Measurements from ENCODE around the gene RAB24. TPM values are rescaled to one million over a fixed set of nuclear protein-coding genes. Genes with fewer than 3 reads are reported as not detected.

RAB24 gene
- total and polyA plus RNA-seq, 2 of the 4 experiments (the other 2 are of a cell fraction): 18.5 to 60.8 TPM

DNA sequence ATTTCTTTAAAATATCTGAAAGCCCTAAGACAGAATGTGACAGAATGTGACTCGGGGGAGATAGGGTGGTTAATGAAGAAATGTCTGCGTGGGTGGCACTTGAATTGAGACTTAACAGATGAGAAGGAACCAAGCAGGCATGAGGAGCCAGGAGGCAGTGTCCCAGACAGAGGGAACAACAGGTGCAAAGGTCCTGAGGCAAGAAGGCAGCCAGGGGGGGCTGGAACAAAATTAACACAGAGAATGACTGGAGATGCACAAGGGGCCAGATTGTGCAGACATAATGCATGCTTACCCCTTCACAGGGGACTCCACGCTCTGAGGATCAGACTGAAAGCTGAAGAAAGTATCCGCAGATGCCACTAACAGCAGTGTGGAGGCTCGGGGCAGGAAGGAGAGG lies 46.2 kb upstream of the RAB24 start:
- BruUV-seq (replicated peaks): no TSS peak
- DNase-seq (no peak), ATAC-seq (ENCODE audit: low read depth) (no peak)
- H2BK15ac ChIP-seq (ENCODE audit: low read depth, low read length): no peak overlapping the region
- no peak overlapping the region for H3K14ac ChIP-seq (replicated peaks; ENCODE audit: low read depth, low read length)
- H3K79me1 ChIP-seq (ENCODE audit: low read depth in 1 of 2, low read length in 2 of 2): peaks cover 40 to 46% of the 10 kb centered on the region in 2 experiments
- no peaks in the 10 kb centered on the region for H3K9me3 ChIP-seq (ENCODE audit: control insufficient read depth, insufficient read depth, low read length)
- H3K18ac ChIP-seq (ENCODE audit: low read depth, low read length): no peak overlapping the region
- TF ChIP-seq RCOR1 (IDR thresholded peaks at IDR 0.05; ENCODE audit: insufficient replicate concordance, low read length): no peak
- TF ChIP-seq, protein P1, sequence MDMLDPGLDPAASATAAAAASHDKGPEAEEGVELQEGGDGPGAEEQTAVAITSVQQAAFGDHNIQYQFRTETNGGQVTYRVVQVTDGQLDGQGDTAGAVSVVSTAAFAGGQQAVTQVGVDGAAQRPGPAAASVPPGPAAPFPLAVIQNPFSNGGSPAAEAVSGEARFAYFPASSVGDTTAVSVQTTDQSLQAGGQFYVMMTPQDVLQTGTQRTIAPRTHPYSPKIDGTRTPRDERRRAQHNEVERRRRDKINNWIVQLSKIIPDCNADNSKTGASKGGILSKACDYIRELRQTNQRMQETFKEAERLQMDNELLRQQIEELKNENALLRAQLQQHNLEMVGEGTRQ (IDR thresholded peaks at IDR 0.05; ENCODE audit: low read depth, low read length): no peak
- H4K20me1 ChIP-seq (ENCODE audit: insufficient read depth, low read length): peaks cover 12% of the 10 kb centered on the region
- H4K8ac ChIP-seq (ENCODE audit: low read depth in 2 of 2, low read length in 2 of 2): no peak overlapping the region
- no peak overlapping the region for H3K9ac ChIP-seq (ENCODE audit: low read depth, low read length)
- WGBS, 2 experiments (ENCODE audit: extremely low coverage in 2 of 2, insufficient read length in 1 of 2): 86% methylated on average over 2 of the region's 5 CpGs; no CpG with 5 or more reads in 1 of the 2 experiments
- H3K36me3 ChIP-seq (ENCODE audit: control insufficient read depth, insufficient read depth, low read length): peaks cover 7% of the 10 kb centered on the region; the same call in 1 of the 2 replicates
- no peak overlapping the region for H3K4ac ChIP-seq (ENCODE audit: low read depth, low read length)
- H2AK5ac ChIP-seq (ENCODE audit: low read depth, low read length): no peak overlapping the region
- ChIA-PET CTCF (no interaction called here), POLR2A (ENCODE audit: unreplicated experiment) (interaction anchor here (0.5 kb wide), 1 partner anchor 21 kb away, joined by 4 read pairs; no protein-coding TSS in a partner anchor)
- H4K91ac ChIP-seq (ENCODE audit: insufficient read depth, low read depth, low read length): no peak overlapping the region
- H3K4me2 ChIP-seq (ENCODE audit: low read depth, low read length): peak overlapping the region; percentile 98; the same call in 1 of the 2 replicates
- H3K4me1 ChIP-seq (ENCODE audit: control insufficient read depth, insufficient read depth, low read length): peaks cover 24% of the 10 kb centered on the region
- no peak overlapping the region for H3K23ac ChIP-seq (ENCODE audit: low read depth, low read length)
- H3K27me3 ChIP-seq (ENCODE audit: control insufficient read depth, insufficient read depth, low read length): peaks cover under 1% of the 10 kb centered on the region; the same call in 1 of the 2 replicates
- H3K27ac ChIP-seq (ENCODE audit: insufficient read depth, low read length): no peak overlapping the region
- peaks cover 10% of the 10 kb centered on the region; the same call in 1 of the 2 replicates for H3K9me1 ChIP-seq (ENCODE audit: insufficient read depth, low read length)
- intact Hi-C loops (cut with micrococcal nuclease) (no loop called here), in situ Hi-C loops (cut with MboI; ENCODE audit: low sequenced_read_pairs) (no loop called here), dilution Hi-C loops (cut with HindIII; ENCODE audit: low sequenced_read_pairs, unreplicated experiment) (no loop called here)
- H3K4me3 ChIP-seq (ENCODE audit: insufficient read depth, low read depth, low read length): 0 out of 2 replicates have a peak overlapping the region, but pooled peaks have one; percentile 5
- no peak overlapping the region for H3K56ac ChIP-seq (ENCODE audit: extremely low read depth, insufficient read depth, low read length)
- no peak overlapping the region for H4K5ac ChIP-seq (ENCODE audit: low read depth, low read length)
- no peak overlapping the region for H2BK5ac ChIP-seq (ENCODE audit: low read depth, low read length, poor library complexity, severe bottlenecking)
- H2BK20ac ChIP-seq (ENCODE audit: low read depth, low read length): no peak overlapping the region
- H2AFZ ChIP-seq (replicated peaks; ENCODE audit: low read length, poor library complexity): no peak overlapping the region
- no peak overlapping the region for H2BK120ac ChIP-seq (ENCODE audit: low read depth, low read length)
- no peak overlapping the region for H2AK9ac ChIP-seq (replicated peaks; ENCODE audit: low read depth, low read length, poor library complexity)
